GM12875 (cell line): ENCODE results near the gene PLXNB3.

Experiments
- H3K4me3 ChIP-seq: one replicate; pipeline ENCODE4 v1.5.1; 2011; ENCODE audit warnings: low read depth, low read length, control low read depth
- TF ChIP-seq, protein P1 (sequence below): IDR thresholded peaks from 2 replicates; pipeline ENCODE4 v1.5.1; 2011; ENCODE audit warnings: low read depth, mild to moderate bottlenecking, control low read depth, inconsistent platforms, low read length, moderate library complexity, borderline replicate concordance; ENCODE audit not compliant: insufficient read depth

The PLXNB3 gene

GRCh38 chrX:153777261-153778090 is 13.4 kb downstream of the PLXNB3 start:
- no peak overlapping the region for H3K4me3 ChIP-seq
- TF ChIP-seq, protein P1, sequence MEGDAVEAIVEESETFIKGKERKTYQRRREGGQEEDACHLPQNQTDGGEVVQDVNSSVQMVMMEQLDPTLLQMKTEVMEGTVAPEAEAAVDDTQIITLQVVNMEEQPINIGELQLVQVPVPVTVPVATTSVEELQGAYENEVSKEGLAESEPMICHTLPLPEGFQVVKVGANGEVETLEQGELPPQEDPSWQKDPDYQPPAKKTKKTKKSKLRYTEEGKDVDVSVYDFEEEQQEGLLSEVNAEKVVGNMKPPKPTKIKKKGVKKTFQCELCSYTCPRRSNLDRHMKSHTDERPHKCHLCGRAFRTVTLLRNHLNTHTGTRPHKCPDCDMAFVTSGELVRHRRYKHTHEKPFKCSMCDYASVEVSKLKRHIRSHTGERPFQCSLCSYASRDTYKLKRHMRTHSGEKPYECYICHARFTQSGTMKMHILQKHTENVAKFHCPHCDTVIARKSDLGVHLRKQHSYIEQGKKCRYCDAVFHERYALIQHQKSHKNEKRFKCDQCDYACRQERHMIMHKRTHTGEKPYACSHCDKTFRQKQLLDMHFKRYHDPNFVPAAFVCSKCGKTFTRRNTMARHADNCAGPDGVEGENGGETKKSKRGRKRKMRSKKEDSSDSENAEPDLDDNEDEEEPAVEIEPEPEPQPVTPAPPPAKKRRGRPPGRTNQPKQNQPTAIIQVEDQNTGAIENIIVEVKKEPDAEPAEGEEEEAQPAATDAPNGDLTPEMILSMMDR: no peak

GRCh38 chrX:153778181-153778580 is 14.1 kb downstream of the PLXNB3 start:
- TF ChIP-seq, protein P1: no peak
- H3K4me3 ChIP-seq: no peak overlapping the region

DNA sequence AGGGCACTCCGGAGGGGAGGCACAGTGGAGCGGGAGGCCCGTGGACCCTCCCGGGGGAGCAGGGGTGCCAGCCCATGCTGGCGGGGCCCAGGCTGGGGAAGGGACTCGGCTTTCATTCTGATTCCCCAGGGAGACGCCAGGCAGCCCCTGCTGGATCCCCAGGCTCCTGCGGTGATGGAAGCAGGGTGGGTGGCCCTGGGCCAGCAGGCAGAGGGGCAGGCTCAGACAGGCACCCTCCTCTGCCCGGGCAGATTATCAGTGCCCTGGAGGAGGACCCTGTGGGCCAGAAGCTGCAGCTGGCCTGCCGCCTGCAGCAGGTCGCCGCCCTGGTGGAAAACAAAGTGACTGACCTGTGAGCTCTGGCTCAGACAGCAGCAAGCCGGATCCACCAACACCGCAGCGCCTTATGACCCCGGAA is 14.6 kb downstream of the PLXNB3 start:
- TF ChIP-seq, protein P1: no peak
- no peak overlapping the region for H3K4me3 ChIP-seq

DNA sequence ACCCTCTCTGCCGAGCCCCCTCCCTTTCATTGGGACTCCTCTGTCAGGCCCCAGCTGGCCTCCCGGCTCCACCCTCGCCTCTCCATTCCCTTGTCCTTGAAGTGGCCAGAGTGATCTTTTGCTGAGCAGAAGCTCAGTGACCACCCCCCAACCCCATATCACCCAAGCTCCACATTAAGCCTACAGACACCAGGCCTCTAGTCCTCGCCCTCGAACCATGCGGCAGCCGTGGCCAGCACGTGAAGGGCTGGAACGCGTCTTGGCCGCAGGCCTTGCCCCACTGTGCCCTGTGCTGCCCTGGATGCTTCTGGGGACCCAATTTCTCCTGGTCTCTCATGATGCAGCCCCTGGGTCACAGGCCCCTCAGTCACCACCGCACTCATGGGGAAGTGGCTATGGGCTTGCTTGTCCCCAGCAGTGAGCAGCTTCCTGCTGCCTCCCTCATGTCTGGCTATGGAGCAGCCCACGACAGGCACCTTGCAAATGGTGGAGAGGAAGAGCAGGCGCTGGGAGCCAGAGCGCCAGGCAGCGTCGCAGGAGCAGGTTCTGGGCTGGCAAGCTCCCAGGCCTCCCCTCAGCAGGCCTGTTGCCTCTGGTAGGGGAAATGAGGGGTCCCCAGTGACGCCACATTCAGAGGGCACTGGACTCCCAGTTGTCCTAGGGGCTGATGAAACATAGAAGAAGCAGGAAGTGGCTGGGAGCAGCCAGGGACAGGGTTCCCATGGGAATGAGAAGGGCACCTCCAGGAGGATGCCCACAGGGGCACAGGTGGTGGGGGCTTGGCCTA is 16.0 kb downstream of the PLXNB3 start:
- H3K4me3 ChIP-seq: no peak overlapping the region
- TF ChIP-seq, protein P1: no peak

GRCh38 chrX:153780678-153781427 is 16.8 kb downstream of the PLXNB3 start, which contains the start of gene SRPK3:
SRPK3 (plus strand) TSS chrX:153781041; CDS start chrX:153781087, 46 bp downstream.
- H3K4me3 ChIP-seq: no peak within 1 kb of the TSS
- TF ChIP-seq, protein P1: no peak

DNA sequence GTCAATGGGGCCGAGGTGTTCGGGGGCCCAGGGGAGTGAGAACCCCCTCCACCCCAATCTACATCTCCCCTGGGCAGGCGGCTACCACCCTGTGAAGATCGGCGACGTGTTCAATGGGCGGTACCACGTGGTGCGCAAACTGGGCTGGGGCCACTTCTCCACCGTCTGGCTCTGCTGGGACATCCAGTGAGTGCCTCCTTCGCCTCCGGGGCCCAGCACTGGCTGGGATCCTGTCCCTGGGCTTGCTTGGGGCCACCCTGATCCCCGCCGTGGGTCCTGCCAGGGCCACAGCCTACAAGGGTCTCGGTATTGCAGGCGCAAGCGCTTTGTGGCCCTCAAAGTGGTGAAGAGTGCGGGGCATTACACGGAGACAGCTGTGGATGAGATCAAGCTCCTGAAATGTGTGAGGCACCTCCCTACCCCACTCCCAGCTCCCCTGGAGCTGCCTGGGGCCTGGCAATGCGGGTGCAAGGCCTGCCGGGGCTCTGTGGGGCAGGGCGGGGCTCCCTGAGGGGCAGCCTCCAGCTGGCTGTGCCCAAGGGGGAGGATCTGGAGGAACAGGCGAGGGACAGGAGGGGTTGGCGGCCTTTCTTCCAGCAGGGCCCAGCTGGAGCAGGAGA is 17.5 kb downstream of the PLXNB3 start:
- TF ChIP-seq, protein P1: no peak
- H3K4me3 ChIP-seq: no peak overlapping the region
